ENCODE results near the gene PRRT4.

PRRT4 gene

DNA sequence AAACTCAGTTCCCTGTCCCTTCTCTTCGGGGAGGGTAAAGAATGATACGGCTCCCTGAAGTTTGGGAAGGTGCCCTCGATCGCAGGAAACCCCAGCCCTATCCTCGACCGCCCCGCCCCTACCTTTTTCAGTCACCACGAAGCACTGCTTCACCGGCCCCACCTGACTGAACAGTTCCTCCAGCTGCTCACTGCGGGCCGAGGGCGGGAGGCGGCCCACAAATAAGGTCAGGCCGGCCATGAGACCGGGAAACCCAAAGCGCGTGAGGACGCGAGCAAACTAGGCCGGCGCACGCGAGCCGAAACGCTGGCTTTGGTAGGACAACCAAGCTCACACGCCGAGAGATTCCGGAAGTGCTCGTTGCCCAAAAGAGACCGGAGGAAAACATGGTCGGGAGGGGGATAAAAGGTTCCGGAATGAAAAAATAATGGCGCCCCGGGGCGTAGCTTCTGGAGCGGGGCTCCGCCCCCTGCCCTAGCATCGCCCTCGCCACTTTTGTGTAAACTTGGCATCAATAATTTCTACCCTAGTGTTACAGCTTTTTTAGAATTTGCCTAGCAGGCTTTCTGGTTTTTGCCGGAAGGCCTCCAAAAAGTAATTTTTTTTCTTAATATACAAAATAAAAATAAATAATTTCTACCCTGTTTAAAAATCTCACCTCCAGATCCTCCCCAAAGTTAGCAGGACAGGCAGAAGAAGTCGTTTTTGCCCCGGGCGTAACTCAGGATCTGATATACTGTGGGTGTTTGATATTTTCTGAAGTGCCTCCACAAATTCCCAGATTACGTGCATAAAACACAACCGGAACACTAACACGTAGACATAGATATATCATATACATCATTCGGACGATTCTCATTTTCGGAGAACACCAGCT lies 17.7 kb downstream of the PRRT4 start, which contains the start of gene RBM28:
RBM28 (minus strand) TSS at position 355 of the 877 bp plus-strand sequence; CDS start at position 240, 115 bp downstream.
- peak; percentile 81 for DNase-seq

DNA sequence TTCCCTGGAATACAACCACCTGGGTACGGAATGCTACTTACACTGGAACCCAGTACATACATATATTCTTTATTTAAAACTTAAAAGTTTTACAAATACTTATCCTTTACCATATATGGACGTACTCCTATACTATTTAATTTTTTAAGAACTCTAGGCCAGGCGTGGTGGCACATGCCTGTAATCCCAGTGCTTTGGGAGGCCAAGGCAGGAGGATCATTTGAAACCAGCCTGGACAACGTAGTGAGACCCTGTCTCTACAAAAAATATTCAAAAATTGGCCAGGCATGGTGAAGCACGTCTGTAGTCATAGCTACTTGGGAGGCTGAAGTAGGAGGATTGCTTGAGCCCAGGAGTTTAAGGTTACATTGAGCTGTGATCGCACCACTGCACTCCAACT lies 19.8 kb downstream of the PRRT4 start:
- DNase-seq, result no peak

DNA sequence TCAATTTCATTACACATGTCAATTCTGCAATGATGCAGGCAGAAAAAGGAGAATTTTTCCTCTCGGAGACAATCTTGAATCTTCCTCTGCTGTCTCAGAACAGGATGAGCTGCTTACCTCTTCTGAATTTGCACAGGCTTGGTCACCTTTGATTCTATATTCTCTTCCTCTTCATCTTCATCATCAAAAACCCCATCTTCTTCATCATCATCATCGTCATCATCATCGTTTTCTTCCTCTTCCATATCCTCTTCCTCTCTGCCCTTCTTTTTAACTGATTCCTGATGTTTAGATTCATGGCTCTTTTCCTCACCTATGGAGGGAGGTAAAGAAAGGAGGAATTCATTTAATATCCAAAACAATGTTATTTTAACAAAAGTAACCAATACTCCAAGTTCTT lies 25.8 kb downstream of the PRRT4 start:
- DNase-seq, result no peak

DNA sequence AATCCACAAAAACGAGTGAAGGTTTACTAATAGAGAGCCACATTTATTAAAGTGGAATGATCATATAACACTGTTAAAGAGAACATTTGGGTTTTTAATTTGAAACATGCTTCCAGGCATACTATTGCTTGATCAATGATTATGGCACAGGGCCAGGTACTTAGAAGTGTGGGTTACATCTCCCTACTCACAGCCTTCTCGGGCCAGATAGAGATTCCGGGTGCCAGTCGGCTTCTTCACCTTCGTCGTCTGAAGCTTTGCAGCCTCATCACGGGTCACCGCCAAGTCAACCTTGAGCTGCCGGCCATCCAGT lies 37.2 kb downstream of the PRRT4 start:
- DNase-seq, result no peak

DNA sequence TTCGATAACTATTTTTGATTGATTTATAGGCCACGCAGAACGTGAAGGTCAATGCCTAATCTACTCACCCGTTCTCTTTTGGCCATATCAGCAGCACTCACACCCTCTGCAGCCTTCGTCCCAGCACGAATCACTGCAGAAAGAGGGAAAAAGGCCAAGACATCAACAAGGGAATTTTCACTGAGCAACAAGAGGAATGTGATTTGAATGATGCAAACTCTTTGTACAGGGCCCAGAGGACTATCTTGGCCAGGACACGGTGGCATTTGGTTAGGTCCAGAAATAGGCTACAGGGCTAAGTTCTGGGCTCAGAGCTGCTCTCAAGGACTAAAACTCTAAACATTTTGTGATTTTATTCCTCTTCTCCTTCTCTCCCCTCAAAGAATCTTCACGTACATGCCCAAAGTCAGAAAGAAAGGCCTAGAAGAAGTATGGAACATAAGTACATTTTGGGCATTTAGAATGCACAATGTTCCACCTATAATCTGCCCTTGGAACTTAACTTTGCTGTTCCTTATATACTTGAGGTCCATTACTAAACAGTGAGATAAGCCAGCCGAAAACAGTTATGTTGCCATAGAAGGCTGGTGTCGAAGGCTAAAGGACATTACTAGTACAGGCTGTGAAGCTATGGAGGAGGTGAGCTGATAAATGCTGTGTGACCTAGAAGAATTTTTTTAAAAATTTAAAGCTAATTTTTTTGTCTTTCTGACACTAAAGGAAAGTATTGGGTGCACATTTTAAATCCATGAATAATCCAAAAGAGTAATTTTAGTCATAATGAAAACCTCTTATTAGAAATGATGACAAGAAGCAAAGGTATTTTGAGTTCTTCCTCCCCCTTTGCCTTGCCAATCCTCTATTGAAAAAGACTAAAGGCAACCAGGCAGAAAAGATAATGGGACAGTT lies 37.8 kb downstream of the PRRT4 start:
- DNase-seq, result no peak

DNA sequence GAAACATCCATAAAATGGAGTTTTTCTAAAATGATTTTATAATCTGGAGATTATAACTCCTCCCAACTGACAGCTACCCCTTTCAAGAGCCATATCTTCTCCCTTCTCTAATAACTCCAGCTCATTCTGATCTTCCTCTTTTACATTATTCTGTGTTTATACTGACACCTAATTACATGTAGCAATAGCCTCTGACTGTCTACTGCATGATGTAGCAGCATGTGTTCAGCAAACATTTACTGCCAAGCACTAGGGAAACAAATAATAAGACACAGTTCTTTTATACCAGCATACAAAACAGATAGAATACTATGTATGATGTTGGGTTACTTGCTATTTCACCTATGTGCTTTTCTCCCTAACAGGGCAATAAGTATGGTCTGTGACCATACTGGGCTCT lies 38.5 kb downstream of the PRRT4 start:
- no peak for DNase-seq

DNA sequence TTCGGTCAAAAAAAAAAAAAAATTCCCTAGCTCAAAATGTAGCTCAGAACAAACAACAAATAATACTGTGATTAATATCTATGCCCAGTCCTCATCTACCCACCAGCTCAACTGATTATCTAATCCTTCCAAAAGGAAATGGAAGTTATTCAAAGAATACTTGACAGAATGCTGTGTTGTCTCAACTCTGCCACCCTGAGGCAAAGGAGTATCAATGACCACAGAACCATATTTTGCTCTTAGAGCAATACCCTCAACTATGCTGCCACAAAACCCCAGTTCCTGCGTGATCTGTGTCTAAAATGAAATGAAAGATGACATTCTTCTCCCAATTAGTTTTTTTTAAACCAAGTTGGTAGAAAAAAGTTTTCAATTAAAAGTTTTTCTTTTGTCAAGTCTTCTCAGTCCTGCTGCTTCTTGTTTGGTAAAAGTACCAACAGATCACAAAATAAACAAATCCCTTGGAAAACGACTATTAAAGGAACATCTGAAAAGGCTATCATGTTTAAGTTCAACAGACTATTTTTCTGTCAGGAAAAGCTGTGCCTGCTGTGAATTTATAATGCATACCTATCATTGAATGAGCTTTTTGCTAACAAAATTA lies 39.3 kb downstream of the PRRT4 start:
- peak; percentile 15 for DNase-seq

DNA sequence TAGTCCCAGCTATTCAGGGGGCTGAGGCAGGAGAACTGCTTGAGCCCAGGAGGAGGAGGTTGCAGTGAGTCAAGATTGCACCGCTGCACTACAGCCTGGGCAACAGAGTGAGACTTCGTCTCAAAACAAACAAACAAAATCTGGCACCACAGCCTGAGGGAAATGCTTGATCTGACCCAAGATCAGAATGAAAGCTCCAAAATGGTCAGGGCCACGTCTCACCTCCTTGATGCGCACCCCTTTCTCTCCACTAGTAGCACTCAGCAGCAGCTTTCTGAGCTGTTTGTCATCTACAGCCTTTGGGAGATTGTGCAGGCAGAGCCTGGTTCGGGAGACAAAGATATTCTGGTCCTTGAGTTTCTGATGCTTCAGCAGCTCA lies 40.5 kb downstream of the PRRT4 start:
- no peak for DNase-seq

DNA sequence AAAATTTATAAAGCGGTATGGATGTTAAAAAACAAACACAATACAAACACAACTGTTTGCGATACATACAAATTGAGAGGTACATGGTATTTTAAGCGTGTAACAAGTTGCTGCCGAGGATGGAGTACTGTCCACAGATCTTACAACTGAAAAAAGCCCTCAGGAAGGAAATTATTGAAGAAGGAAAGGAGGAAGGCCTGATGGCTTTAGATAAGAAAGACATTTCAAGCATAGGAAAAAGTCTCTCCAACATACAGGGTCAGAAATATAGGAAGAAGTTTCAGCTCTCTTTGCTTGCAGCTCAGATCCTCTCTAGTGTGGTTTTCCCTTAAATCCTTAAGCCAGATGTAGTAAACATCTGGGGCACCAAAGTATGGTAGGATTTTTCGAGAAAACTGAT lies 42.8 kb downstream of the PRRT4 start:
- DNase-seq, result no peak

DNA sequence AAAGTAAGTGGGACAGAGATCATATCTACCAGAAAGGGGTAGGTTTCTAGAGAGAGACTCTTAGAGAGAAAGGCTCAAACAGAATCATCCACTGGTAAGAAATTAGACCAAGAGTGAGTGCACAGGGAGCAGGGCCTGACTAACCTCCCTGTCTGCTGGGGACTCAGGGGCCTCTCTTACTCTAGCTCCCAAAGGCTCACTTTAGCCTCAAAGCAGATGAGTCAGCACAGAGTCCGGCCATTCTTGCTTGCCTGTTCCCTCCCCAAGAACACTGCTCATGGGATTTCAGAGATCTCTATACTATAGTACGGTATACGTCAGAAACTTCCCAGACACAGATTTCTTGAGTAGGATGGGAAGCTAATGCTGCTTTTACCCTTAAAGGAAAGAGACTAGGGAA lies 50.5 kb downstream of the PRRT4 start:
- no peak for DNase-seq

DNA sequence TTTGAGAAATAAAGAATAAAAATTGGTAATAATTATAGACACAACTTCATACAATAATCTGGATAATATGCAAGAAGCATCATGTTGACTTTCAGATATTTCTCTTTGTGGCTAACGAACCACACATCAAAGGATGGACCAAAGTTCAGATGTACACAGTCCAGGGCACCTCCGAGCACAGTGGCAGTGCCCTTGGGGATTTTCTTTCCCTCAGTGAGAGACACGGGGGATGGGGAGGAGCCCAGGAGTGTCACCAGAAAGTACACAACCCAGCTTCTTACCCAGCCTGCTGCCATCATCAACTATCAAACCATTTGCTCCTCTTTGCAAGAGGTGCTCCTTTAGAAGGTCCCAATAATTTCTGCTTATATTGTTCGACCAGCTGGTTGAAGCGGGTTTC lies 51.0 kb downstream of the PRRT4 start:
- no peak for DNase-seq

DNA sequence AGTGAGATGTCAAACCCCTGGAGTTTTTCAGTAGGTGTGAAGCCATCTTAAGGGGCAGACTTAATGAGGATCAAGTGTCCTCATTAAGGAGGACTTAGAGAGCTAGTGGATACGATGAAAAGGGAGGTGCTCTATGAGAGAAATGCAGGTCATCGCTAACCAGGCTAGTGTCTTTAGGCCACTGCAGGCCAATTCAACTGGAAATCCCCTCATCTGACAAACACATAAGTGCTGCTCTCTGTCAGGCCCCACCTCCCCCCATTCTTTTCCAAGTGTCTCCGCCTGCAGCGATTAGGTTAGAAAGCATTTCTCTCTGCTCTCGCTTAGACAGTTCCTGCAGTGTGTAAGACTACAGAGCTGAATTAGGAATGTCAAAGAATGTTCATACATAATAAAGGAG lies 51.5 kb downstream of the PRRT4 start:
- no peak for DNase-seq

DNA sequence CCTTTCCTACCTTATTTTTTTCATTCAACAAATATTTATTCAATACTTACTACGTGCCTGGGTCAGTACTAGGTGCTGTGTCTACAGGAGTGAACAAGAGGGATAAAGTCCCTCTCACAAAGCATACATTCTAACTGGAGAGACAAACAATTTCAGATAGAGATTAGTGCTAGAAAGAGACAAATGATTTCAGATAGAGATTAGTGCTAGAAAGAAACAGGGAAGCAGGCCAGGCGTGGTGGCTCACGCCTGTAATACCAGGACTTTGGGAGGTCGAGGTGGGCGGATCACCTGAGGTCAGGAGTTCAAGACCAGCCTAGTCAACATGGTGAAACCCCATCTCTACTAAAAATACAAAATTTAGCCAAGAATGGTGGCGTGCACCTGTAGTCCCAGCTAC lies 52.4 kb downstream of the PRRT4 start:
- no peak for DNase-seq

DNA sequence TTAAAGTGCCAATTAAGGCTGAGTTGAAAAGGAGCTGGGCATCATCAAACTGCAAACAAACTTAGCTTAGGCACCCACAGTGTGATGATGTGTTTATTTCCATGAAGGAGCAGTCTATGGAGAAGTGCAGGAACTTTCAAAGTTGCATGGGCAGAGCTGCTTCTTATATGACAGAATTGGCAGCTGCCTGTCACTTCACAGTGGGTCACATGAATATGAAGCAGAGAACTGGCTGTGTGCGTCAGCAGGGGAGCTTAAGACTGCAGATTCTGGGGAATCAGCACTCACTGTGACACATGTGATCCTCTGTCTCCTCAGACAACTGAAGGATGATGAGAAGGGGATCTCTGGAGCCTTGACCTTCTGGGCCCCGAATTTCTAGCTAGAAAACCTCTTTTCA lies 54.4 kb downstream of the PRRT4 start:
- no peak for DNase-seq

DNA sequence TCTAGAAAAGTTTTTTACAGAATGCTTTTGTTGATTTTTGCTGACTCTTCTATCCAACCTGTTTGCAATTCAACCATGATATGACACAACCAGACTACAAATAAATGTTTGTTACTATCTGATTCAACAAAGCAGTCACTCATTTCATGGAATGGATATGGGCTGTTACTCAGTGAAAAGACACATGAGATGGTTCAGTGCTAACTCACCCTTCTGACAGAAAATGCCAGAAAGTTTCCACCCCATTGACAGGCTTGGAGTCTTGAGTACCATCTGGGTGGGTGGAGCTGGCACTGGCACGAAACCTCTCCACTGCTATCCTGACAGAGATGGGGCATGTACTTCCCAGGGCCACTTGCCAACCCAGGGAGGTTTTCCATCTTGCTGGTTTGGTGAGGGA lies 57.3 kb downstream of the PRRT4 start:
- no peak for DNase-seq

DNA sequence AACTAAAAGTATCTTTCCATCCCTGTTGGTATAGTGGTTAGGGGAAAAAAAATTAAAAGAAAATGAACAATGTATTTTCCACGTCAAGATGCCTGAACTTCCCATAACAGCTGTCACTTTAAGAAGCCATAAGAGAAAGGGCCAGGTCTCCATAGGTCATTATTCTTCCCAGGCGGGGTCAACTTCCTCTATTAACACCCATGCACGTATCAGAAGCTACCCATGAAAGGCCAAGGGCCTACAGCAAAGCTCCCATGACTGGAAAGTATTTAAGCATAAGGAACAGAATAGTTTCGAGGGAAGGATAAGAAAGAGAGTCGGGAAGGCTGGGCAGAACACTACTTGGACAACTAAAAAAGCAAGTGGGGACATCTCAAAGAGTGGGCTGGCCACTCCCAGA lies 57.8 kb downstream of the PRRT4 start:
- no peak for DNase-seq

DNA sequence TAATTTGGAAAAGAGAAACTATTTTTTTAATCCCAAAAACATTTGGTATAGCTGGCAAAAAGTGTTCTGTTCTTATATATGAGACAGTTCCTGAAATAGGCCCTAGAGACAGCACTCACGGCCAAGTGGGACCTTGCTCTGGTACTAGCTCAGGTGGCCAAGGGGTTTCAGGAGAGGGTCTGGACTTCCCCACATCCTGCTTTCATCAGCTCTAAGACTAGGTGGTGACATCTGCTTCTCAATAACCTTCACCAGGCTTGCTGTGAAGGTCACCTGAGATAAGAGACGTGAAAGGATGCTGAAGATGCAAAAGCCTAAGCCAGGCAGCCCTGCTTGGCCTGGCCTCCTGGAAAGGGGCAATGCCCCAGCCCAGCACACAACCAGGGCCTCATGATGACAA lies 58.4 kb downstream of the PRRT4 start:
- DNase-seq, result no peak

DNA sequence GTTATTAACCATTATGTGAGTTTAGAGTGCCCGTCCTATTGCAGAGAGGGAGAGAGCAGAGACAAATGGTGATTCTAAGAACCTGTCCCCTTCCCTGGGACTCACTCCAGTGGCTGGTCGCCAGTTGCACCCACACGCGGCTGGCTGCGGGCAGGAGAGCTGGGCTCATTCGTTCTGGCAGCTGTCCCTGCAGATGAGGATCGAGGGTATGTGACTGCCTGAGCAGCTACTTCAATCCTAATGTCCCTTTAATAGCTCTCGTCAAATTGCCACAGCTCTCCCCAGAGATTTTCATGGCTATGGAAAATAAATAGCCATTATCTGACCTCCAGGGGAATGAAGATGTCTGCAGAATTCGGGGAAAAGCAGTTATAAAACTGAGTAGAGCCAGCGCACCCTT lies 59.4 kb downstream of the PRRT4 start:
- DNase-seq, result no peak
